Mesenchymal stem cell (in vitro differentiated cells and primary cell): ENCODE data around the gene C10orf120.

Experiments used
- DNase-seq: peaks from one replicate; pipeline ENCODE4 v3.0.0-alpha.2; 2013
- H2AFZ ChIP-seq: one replicate; pipeline ENCODE4 v1.6.1; 2013; ENCODE audit warnings: low read depth, mild to moderate bottlenecking, control low read depth, inconsistent platforms, low read length, moderate library complexity
- H2AK5ac ChIP-seq: 2 replicates; pipeline ENCODE4 v1.6.1; 2013; ENCODE audit warnings: low read length, moderate library complexity, mild to moderate bottlenecking, inconsistent platforms; ENCODE audit not compliant: severe bottlenecking
- H2BK120ac ChIP-seq: one replicate; pipeline ENCODE4 v1.6.1; 2013; ENCODE audit warnings: low read depth, mild to moderate bottlenecking, inconsistent platforms, low read length, moderate library complexity
- H2BK12ac ChIP-seq, 2 experiments: one replicate each; pipeline ENCODE4 v1.6.1; 2013; ENCODE audit warnings: inconsistent platforms in 2 of 2, low read length in 2 of 2, mild to moderate bottlenecking in 2 of 2, moderate library complexity in 2 of 2, control low read depth in 1 of 2
- H2BK15ac ChIP-seq: one replicate; pipeline ENCODE4 v1.6.1; 2013; ENCODE audit warnings: mild to moderate bottlenecking, low read depth, inconsistent platforms; ENCODE audit not compliant: poor library complexity, severe bottlenecking
- H2BK5ac ChIP-seq: 2 replicates; pipeline ENCODE4 v1.6.1; 2013; ENCODE audit warnings: low read depth, mild to moderate bottlenecking, low read length, control low read depth, inconsistent platforms; ENCODE audit not compliant: poor library complexity, severe bottlenecking
- H3K14ac ChIP-seq, 2 experiments: one replicate each; pipeline ENCODE4 v1.6.1; 2013; ENCODE audit warnings: inconsistent platforms in 2 of 2, low read length in 2 of 2, control low read depth in 1 of 2, mild to moderate bottlenecking in 1 of 2, moderate library complexity in 1 of 2
- H3K18ac ChIP-seq, 2 experiments: one replicate each; pipeline ENCODE4 v1.6.1; 2013; ENCODE audit warnings: inconsistent platforms in 2 of 2, low read length in 2 of 2, control low read depth in 1 of 2, low read depth in 1 of 2, mild to moderate bottlenecking in 1 of 2
- H3K23ac ChIP-seq, 2 experiments: one replicate each; pipeline ENCODE4 v1.6.1; 2013; ENCODE audit warnings: inconsistent platforms in 2 of 2, low read length in 2 of 2, mild to moderate bottlenecking in 2 of 2, moderate library complexity in 2 of 2, control low read depth in 1 of 2
- H3K27ac ChIP-seq: 2 replicates; pipeline ENCODE4 v1.5.1; 2013; ENCODE audit warnings: mild to moderate bottlenecking, moderate library complexity, low read length, control low read depth, inconsistent platforms; ENCODE audit not compliant: poor library complexity, severe bottlenecking
- H3K27me3 ChIP-seq, 2 experiments: 2 replicates each; pipeline versions ENCODE4 v1.6.1 to v1.7.0; 2013; ENCODE audit warnings: low read length in 2 of 2, mild to moderate bottlenecking in 2 of 2, moderate library complexity in 2 of 2, control low read depth in 1 of 2, inconsistent platforms in 1 of 2; ENCODE audit not compliant: control insufficient read depth in 1 of 2, insufficient read depth in 1 of 2
- H3K36me3 ChIP-seq, 2 experiments: 2 replicates each; pipeline versions ENCODE4 v1.6.1 to v1.7.0; 2013; ENCODE audit warnings: low read length in 2 of 2, control low read depth in 1 of 2, inconsistent platforms in 1 of 2, low read depth in 1 of 2, mild to moderate bottlenecking in 1 of 2; ENCODE audit not compliant: insufficient read depth in 2 of 2, control insufficient read depth in 1 of 2
- H3K4ac ChIP-seq, 2 experiments: one replicate each; pipeline ENCODE4 v1.6.1; 2013; ENCODE audit warnings: inconsistent platforms in 2 of 2, low read length in 2 of 2, mild to moderate bottlenecking in 2 of 2, moderate library complexity in 2 of 2, control low read depth in 1 of 2, low read depth in 1 of 2
- H3K4me1 ChIP-seq: 2 replicates; pipeline ENCODE4 v1.6.1; 2013; ENCODE audit warnings: low read depth, low read length, control low read depth; ENCODE audit not compliant: control insufficient read depth, insufficient read depth
- H3K4me2 ChIP-seq: 2 replicates; pipeline ENCODE4 v1.6.1; 2013; ENCODE audit warnings: low read length, mild to moderate bottlenecking, inconsistent platforms; ENCODE audit not compliant: poor library complexity, severe bottlenecking
- H3K4me3 ChIP-seq, 2 experiments: 2 replicates each; pipeline versions ENCODE4 v1.5.1 to v1.7.0; 2013; ENCODE audit warnings: low read length in 2 of 2, mild to moderate bottlenecking in 2 of 2, control low read depth in 1 of 2, low read depth in 1 of 2; ENCODE audit not compliant: insufficient read depth in 1 of 2
- H3K79me1 ChIP-seq: replicated peaks from 2 replicates; pipeline ENCODE4 v1.6.1; 2013; ENCODE audit warnings: mild to moderate bottlenecking, control low read depth, low read length, inconsistent platforms; ENCODE audit not compliant: poor library complexity, severe bottlenecking
- H3K9ac ChIP-seq: 2 replicates; pipeline ENCODE4 v1.7.0; 2013; ENCODE audit warnings: mild to moderate bottlenecking, low read length, moderate library complexity
- H3K9me3 ChIP-seq: 2 replicates; pipeline ENCODE4 v1.7.0; 2013; ENCODE audit warnings: mild to moderate bottlenecking, low read length; ENCODE audit not compliant: control insufficient read depth
- H4K8ac ChIP-seq: one replicate; pipeline ENCODE4 v1.6.1; 2013; ENCODE audit warnings: inconsistent platforms, mild to moderate bottlenecking, low read length, moderate library complexity
- H4K91ac ChIP-seq: one replicate; pipeline ENCODE4 v1.6.1; 2013; ENCODE audit warnings: mild to moderate bottlenecking, low read length, inconsistent platforms
- WGBS: methylation state at CpG from one replicate; pipeline ENCODE4 v1.1.7; 2013; ENCODE audit warnings: mixed read lengths; 5-methylcytosine and 5-hydroxymethylcytosine counted together

The C10orf120 gene

DNA sequence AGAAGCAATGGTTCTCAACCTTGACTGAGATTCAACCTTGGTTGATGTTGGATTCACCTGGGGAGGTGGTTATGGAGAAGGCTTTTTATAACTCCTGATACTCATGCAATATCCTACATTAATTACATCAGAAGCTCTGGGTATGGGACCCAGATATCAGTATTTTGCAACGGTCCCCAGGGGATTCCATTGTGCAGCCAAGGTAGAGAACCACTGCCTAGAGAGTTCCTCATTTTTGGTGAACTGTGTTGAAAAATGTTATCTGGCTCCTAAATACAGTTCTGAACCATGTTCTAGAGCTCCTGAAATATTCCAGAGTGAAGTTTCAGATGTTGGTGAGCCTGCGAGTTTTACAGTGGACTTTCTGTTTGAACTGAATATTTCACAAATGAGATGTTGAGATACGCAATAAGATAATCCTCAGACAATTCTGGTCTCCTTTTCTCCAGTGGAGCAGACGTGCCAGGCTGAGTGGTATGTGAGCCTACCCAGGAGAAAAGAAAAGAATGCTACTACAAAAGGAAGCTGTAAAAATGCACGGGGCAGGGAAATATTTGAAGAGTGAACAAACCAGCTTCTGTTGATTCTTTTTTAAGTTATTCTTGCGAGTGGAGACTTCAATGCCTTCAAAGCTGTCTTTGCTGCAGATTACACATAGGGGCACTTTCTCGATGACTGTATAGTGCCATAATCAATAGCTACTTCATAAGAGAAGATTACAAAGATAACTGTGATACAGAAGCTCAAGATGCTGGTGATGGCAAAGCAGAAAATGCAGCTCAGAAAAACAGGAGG is 13.6 kb upstream of the C10orf120 start:
- no peaks in the 10 kb centered on the region for H3K4me1 ChIP-seq
- no peak overlapping the region for H3K14ac ChIP-seq
- no peak overlapping the region for H4K91ac ChIP-seq
- no peak overlapping the region for H2AK5ac ChIP-seq
- H3K9me3 ChIP-seq: no peaks in the 10 kb centered on the region
- H2BK15ac ChIP-seq: no peak overlapping the region
- H2BK12ac ChIP-seq: no peak overlapping the region
- DNase-seq: no peak
- H2AFZ ChIP-seq: no peak overlapping the region
- H3K4me2 ChIP-seq: no peak overlapping the region
- H3K27ac ChIP-seq: no peak overlapping the region
- H3K23ac ChIP-seq: no peak overlapping the region
- H4K8ac ChIP-seq: no peak overlapping the region
- no peak overlapping the region for H2BK5ac ChIP-seq
- H3K4me3 ChIP-seq: no peak overlapping the region
- no peak overlapping the region for H3K9ac ChIP-seq
- WGBS: 66% methylated on average over 6 of the region's 7 CpGs
- peaks cover 23 to 74% of the 10 kb centered on the region in 2 experiments for H3K27me3 ChIP-seq
- no peak overlapping the region for H3K4ac ChIP-seq
- H3K18ac ChIP-seq: no peak overlapping the region
- no peaks in the 10 kb centered on the region for H3K36me3 ChIP-seq
- H2BK120ac ChIP-seq: no peak overlapping the region
- no peaks in the 10 kb centered on the region for H3K79me1 ChIP-seq

DNA sequence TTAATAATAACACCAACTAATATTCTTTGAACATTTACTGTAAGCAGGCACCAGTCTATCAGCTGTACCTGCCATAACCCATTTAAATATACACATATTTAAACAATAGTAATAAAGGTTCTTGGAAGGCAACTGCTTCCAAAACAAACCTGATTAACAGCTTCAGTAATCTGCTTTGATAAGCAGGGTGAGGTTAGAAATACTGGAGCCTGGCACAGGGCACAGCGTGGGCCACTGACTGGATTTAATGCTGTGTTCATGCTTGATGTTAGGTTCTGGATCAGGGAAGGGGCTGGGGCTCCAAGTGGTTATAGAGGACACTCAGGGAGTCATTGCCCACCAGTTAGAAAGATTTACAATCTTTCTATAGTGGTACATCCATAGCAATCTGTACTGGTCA is 10.9 kb upstream of the C10orf120 start:
- Histone ChIP-seq H4K91ac (no peak overlapping the region), H2AK5ac (no peak overlapping the region), H2BK15ac (no peak overlapping the region), H2BK12ac (no peak overlapping the region), H3K4me1 (no peaks in the 10 kb centered on the region), H4K8ac (no peak overlapping the region), H3K4me2 (no peak overlapping the region), H3K36me3 (no peaks in the 10 kb centered on the region), H3K4ac (no peak overlapping the region), H3K79me1 (no peaks in the 10 kb centered on the region), H2BK5ac (no peak overlapping the region), H3K27ac (no peak overlapping the region), H3K27me3 (peaks cover 20 to 51% of the 10 kb centered on the region in 2 experiments), H3K23ac (no peak overlapping the region), H2AFZ (no peak overlapping the region), H3K4me3 (no peak overlapping the region), H2BK120ac (no peak overlapping the region), H3K9ac (no peak overlapping the region), H3K9me3 (no peaks in the 10 kb centered on the region), H3K14ac (no peak overlapping the region), H3K18ac (no peak overlapping the region)
- no peak for DNase-seq
- 50% methylated on average over 1 of the region's 1 CpG for WGBS

- Histone ChIP-seq H2BK12ac (no peak overlapping the region), H2AFZ (no peak overlapping the region), H3K9ac (no peak overlapping the region), H4K91ac (no peak overlapping the region), H2BK15ac (no peak overlapping the region), H3K4me3 (no peak overlapping the region), H3K4me2 (no peak overlapping the region), H2AK5ac (no peak overlapping the region), H3K14ac (no peak overlapping the region), H3K79me1 (no peaks in the 10 kb centered on the region), H2BK5ac (no peak overlapping the region), H2BK120ac (no peak overlapping the region), H3K36me3 (no peaks in the 10 kb centered on the region), H3K27ac (no peak overlapping the region), H3K23ac (no peak overlapping the region), H3K4me1 (no peaks in the 10 kb centered on the region), H3K4ac (no peak overlapping the region), H3K27me3 (peaks cover 20 to 48% of the 10 kb centered on the region in 2 experiments), H3K9me3 (no peaks in the 10 kb centered on the region), H3K18ac (no peak overlapping the region), H4K8ac (no peak overlapping the region)
- DNase-seq: no peak
- 77% methylated on average over 3 of the region's 4 CpGs for WGBS
Observed at GRCh38 chr10:122709971-122710370, 10.3 kb upstream of the C10orf120 start.

DNA sequence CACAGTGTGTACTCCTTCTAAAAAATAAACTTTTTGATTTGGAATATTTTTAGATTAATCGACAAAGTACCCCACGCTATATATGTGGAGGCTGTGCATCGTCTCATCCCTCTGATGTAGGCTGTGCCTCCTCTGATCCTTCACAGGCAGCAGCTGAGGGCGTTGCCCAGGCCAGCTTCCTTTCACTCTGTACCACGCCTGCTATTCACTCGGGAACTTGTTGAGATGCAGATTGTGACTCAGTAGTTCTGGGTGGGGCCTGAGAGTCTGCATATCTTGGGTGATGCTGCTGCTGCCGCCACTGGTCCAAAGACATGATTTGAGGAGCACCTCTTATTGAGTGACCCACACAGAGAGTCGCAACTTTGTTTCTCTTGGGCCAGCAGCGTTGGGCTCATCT is 7.9 kb upstream of the C10orf120 start:
- Histone ChIP-seq H2BK120ac (no peak overlapping the region), H3K79me1 (no peaks in the 10 kb centered on the region), H3K4me1 (no peaks in the 10 kb centered on the region), H3K14ac (no peak overlapping the region), H3K4ac (no peak overlapping the region), H2BK15ac (no peak overlapping the region), H2BK12ac (no peak overlapping the region), H3K9me3 (no peaks in the 10 kb centered on the region), H3K4me2 (no peak overlapping the region), H3K27ac (no peak overlapping the region), H3K36me3 (no peaks in the 10 kb centered on the region), H2BK5ac (no peak overlapping the region), H3K23ac (no peak overlapping the region), H2AK5ac (no peak overlapping the region), H3K27me3 (peaks cover 14 to 43% of the 10 kb centered on the region in 2 experiments), H3K18ac (no peak overlapping the region), H4K8ac (no peak overlapping the region), H4K91ac (no peak overlapping the region), H3K9ac (no peak overlapping the region), H3K4me3 (no peak overlapping the region), H2AFZ (no peak overlapping the region)
- WGBS: 83% methylated on average over 9 of the region's 9 CpGs
- no peak for DNase-seq
